CD4-positive, alpha-beta T cell treated with Interleukin-15 for 4 hours (primary cell): Measurements from ENCODE around the gene BORCS5.
"Not testable (repeated sequence)": the region's sequence is repeated elsewhere in the genome, so short reads cannot be mapped to it uniquely, and the experiment has no call there.

Experiments
- DNase-seq: peaks from one replicate; pipeline ENCODE4 v3.0.0-alpha.2; 2020; ENCODE audit warnings: low spot score

BORCS5 gene

DNA sequence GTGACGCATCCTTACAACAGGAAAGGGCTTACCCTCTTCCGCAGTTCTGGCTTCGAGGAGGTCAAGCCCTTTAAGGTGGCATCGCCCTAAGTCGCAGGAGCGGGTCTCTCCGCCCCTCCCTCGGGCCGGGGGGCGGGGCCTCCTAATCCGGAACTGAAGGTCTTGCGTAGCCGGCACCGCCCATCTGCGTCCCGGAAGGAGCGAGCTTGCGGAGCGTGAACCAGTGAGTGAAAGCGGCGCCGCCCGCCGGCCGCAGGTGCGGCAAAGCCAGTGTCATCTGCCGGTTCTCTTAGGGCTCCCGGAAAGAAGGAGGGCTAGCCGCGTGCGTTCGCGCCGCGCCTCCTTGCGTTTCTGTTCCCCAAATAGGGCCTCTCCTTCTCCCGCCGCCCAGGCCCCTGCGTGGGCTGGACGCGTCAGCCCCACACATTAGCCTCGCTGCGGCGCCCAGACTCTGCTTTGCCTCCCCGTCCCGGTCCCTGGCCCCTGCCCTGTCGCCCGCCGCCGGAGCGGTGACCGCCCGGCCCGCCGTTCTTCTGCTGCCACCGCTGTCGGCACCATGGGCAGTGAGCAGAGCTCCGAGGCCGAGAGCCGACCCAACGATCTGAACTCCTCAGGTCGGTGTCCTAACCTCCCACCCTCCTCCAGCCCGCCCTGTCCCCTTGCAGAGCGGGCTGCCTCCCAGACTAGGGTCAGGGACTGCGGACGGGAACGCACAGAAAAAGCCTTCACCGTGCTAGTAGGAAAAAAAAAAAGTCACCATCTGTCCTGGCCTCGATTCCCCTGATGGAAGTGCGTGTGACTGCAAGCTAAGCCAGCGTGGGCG lies at the start of gene BORCS5:
BORCS5 (plus strand) TSS at position 183 of the 823 bp plus-strand sequence; CDS start at position 557, 374 bp downstream.
- DNase-seq: peak; percentile 99

- DNase-seq: not testable (repeated sequence)
Observed at GRCh38 chr12:12310695-12311094, 46.2 kb upstream of the BORCS5 start.

GRCh38 chr12:12315838-12316237 lies 41.0 kb upstream of the BORCS5 start:
- DNase-seq: no peak

- DNase-seq: no peak
Observed at GRCh38 chr12:12319451-12320183, 37.3 kb upstream of the BORCS5 start.

- no peak for DNase-seq
Observed at GRCh38 chr12:12323118-12323517, 33.8 kb upstream of the BORCS5 start.

DNA sequence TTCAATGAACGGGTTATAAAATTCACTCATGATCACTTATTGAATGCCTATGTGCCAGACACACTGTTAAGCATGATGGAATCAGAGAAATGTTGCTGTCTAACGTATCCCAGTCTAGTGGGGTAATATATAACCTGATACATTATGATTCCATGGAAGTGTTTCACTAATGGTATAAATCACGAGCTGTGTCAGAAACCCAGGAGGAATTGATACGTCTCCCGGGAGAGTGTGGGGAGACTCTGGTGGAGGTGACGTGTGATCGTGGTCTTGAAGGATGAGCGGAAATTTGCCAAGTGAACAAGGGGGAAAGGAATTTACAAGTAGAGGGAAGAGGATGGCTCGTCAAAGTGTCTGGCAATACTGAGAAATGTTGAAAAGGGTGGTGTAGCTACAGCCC lies 33.3 kb upstream of the BORCS5 start:
- no peak for DNase-seq

DNA sequence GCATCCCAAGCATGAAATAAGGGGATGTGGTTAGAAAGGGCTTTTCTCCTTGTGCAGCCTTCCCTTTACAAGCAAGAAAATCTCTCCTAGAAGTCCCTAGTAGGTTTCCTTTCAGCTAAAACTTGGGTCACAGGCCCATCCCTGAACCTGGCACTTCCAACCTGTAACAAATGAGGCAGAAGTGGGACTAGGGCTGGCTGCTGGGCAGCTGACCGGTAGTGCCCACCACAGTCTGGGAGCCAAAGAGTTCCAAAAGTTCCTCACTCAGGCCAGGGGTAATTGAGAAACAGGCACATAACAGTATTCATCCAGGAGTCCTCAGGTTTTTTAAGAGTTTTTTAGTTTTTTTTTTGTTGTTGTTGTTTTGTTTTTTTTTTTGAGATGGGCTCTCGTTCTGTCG lies 30.6 kb upstream of the BORCS5 start:
- no peak for DNase-seq

DNA sequence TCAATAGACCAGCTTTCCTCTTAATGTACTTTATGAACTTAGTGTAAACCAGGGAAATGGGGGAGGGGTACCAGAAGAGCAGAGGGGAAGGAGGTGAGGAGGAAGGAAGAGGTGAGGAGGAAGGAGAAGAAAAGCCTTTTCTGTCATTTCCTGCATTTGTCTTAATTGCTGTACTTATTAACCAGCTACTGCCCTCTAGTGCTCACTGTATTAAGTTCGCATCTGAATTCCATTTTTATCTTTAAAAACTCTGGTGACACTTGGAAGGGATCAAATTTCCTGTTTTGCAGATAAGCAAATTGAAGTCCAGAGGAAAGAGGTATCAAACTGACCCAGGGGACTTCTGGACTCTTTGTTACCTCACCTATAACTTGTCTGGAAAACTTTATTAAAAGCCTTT lies 29.1 kb upstream of the BORCS5 start:
- DNase-seq: peak; percentile 53

DNA sequence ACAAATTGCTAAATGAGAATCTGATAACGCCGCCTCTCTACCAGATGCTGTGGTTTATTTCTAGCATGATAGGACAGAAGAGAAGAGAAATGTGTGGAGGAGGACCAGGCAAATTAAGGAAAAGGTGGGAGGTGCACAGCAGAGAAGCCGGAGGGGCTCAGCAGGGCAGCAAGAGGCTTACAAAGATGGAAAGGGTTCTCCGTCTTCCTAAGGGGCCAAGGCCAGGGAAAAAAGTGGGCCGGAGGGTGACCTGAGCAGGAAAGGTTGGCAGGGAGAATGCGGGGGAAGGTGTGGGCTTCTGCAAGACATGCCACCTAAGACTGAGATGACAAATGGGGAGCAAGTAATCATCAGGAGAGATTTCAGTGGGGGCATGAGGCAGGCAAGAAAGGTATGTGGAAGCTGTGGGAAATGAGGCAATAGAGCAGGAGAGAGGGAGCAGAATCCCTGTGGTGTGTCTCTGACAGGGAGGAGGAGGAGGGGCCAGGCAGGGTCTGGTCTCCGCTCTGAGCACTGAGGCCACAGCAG lies 25.6 kb upstream of the BORCS5 start:
- DNase-seq: no peak

GRCh38 chr12:12331896-12332295 lies 25.0 kb upstream of the BORCS5 start:
- DNase-seq: no peak

DNA sequence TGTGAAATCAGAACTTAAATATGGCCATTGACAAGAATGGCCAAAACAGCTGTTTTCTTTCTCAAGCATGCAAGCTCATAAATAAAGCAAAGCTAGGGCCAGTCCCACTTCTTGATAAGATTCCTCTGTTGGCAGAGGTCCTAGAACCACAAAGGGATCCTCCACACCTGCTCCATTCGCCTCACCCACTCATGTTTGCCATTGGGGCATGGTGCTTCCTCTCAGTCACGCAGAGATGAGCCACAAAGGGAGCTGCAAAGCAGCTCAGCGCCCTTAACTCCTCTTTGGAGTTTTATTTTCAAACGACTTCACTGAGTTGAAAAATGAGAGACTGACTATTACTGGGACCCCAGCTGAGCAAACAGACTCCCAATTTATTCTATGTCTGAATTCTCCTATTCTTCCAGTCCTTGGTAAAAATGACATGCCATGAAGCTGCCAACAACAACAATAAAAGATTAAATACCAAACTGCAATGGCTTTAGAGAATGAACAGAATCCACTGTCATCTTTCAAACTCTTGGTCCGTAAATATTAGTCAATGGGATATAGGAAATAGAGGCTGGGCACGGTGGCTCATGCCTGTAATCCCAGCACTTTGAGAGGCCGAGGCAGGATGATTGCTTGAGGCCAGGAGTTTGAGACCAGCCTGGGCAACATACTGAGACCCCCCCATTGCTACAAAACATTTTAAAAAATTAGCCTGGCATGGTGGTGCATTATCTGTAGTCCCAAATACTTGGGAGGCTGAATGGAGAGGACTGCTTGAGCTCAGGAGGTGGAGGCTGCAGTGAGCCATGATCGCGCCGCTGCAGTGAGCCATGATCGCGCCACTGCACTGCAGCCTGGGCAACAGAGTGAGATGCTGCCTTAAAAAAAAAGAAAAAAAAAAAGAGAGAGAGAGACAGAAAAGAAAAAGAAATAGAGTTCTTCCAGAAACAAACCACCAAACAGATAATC lies 23.2 kb upstream of the BORCS5 start:
- DNase-seq: no peak

DNA sequence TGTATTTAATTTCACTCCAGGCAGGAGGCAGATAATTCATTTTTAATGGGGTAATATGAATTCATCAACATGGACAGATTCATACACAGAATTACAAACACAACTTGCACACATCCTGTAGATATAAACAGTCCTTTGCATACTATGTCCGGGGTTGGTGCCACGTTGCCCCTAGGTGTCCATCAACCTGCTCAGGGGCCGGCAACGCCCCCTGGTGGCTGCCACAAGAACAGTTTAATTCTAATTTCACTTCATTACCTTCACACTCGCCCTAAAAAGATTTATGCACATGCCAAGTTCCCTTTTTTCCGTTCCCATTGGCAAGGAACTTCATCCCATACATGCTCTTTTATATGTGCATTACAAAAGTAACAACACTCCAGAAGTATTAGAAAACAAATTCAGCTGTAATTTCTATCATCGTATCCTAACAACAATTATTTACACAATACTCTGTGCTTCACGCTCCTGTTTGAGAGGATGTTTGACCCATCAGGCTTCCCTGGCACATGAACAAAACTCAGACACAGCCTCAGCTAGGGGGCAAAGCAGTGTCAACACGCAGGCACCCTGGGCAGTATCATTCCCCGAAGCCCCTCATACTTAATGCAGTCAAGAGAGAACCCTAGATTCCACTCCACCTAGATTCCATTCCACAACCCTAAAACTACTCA lies 22.4 kb upstream of the BORCS5 start:
- peak; percentile 55 for DNase-seq

DNA sequence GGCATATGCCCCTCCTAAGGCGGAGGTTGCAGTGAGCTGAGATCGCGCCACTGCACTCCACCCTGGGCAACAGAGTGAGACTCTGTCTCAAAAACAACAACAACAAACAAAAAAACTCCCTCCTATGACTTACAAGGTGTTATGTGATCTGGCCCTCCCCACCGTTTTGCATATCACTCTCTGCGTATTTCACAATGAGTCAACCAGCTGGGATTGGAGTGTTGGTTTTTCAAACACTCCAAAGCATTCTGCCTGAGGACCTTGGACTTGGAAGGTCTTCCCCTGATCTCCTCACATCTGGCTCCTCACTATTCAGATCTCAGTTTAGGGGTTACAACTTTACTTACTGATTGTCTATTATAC lies 20.8 kb upstream of the BORCS5 start:
- DNase-seq: no peak

- DNase-seq: no peak
Observed at GRCh38 chr12:12336511-12336910, 20.4 kb upstream of the BORCS5 start.

DNA sequence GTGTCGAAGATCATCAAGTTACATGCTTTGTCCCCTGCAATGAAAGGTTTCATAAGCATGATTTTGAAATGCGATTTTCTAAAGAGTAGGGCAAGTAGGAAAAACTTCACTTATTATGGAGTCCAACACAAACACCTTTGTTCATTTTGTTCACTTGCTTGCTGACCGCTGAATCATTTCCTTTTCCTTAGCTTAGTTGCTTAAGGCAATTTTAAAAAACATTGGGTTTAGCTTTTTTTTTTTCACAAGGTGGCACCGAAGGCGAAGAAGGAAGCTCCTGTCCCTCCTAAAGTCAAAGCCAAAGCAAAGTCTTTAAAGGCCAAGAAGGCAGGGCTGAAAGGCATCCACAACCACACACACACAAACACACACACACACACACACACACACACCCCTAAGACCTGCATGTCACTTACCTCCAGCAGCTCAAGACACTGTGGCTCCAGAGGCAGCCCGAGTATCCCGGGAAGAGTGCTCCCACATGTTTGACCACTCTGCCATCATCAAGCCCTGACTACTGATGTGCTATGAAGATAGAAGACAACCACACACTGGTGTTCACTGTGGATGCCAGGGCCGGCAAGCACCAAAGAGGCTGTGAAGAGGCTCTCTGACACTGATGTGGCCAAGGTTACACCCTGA lies 18.2 kb upstream of the BORCS5 start:
- DNase-seq: no peak

DNA sequence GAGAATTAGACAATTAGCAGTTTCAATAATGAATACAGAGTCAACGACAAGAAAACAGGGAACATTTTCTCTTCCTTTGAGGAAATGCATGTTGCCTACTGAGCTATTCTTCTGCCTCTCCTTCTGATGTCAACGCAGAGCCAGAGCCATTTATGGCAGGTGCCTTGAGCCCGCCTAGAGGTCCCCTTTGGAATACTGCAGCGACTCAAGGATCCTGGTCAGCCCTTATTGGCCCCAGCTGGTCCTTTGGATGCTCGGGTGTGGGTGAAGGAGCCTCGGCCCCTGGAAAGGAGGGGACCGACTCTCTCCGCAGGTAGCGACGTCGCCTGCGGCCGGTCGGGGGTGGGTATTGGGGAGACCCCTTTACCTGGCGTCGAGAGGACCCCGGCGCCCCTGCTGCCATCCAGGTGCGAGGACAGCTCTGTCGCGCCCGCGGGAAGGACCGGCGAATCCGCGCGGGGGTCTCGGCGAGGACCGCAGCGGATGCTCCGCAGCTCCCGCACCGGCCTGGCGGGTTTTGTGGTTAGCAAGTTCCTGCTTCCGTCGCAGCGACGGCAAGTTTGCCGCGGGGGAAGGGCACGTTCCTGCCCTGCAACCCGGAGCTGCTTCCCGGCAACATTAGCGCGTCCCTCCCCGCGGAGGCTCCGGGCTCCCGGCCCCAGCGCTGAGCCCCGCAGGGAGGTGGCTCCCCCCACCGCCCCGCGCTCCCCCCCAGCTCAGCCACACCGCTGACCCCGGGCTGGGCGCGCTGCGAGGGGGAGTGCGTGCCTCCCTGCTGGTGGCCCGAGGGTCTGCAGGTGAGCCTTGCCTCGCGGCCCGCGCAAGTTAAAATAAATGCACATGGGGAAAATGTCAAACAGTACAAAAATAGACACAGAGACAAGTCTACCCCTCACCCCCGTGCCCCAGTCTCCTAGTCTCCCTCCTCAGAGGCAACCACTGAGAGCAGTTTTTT lies 6.9 kb upstream of the BORCS5 start, which contains the start of gene MANSC1:
MANSC1 (minus strand) TSS at position 532 of the 955 bp plus-strand sequence. CDS start 6,928 bp downstream, outside the sequence.
- peak; percentile 40 for DNase-seq

GRCh38 chr12:12350868-12351463 lies 5.9 kb upstream of the BORCS5 start:
- DNase-seq: no peak

- not testable (repeated sequence) for DNase-seq
Observed at GRCh38 chr12:12351468-12352185, 5.3 kb upstream of the BORCS5 start.
